RWPE1 (cell line): ENCODE results near the gene PRAC1.

Experiments
- CTCF ChIA-PET: fragments of 350-600 bp; sonication (Branson Sonifier 250); formaldehyde crosslinking; extraction: SDS; loops from one replicate; lab custom pipeline; 2021; lab: Yijun Ruan, JAX
- POLR2A ChIA-PET: fragments of 400-600 bp; formaldehyde crosslinking; extraction: SDS; loops from one replicate; lab custom pipeline; 2020; ENCODE audit warnings: antibody characterized with exemption; ENCODE audit not compliant: low non-redundant PET; lab: Yijun Ruan, JAX
- DNase-seq: peaks from one replicate; pipeline ENCODE4 v3.0.0; 2012; ENCODE audit warnings: low spot score
- H3K27ac ChIP-seq: fragments of 450-650 bp; 2 replicates; pipeline ENCODE4 v1.5.1; 2017
- CTCF ChIP-seq: fragments of 450-650 bp; conservative IDR thresholded peaks from 2 replicates; pipeline ENCODE4 v1.5.1; 2017; ENCODE audit warnings: low read depth, mild to moderate bottlenecking

The PRAC1 gene

DNA sequence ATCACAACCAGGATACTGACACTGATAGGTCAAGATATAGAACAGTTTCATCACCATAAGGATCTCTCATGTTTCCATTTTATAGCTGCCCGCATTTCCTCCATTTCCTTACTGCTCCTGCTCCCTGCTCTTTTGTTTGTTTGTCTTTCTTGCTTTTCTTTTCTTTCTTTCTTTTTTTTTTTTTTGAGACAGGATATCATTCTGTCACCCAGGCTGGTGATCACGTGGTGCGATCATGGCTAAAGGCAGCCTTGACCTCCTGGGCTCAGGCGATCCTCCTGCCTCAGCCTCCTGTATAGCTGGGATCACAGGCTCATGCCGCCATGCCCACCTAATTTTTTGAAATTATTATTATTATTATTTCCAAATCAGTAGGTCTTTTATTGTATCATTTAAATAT lies 31.7 kb downstream of the PRAC1 start:
- DNase-seq: no peak
- ChIA-PET CTCF (interaction anchor here (0.6 kb wide), 1 partner anchor 54 kb away, joined by 3 read pairs; no protein-coding TSS in a partner anchor), POLR2A (no interaction called here)
- TF ChIP-seq CTCF: no peak
- no peak overlapping the region for H3K27ac ChIP-seq

DNA sequence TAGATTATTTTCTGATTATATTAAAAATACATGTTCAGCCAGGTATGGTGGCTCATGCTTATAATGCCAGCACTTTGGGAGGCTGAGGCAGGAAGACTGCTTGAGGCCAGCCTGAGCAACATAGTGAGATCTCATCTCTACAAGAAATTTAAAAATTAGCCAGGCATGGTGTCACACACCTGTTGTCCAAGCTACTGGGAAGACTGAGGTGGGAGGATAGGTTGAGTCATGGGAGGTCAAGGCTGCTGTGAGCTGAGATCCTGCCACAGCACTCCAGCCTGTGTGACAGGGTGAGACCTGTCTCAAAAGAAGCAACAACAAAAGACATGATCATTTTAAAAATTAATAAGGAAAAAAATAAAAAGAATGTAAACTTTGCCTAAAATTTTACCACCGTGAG lies 40.7 kb downstream of the PRAC1 start:
- POLR2A ChIA-PET: no interaction called here
- no peak overlapping the region for H3K27ac ChIP-seq
- no peak for DNase-seq
- CTCF ChIA-PET: interaction anchor here (0.6 to 1.1 kb wide), 5 partner anchors 42 to 351 kb away, joined by 3 to 6 read pairs (median 3); no protein-coding TSS in a partner anchor
- no peak for TF ChIP-seq CTCF

DNA sequence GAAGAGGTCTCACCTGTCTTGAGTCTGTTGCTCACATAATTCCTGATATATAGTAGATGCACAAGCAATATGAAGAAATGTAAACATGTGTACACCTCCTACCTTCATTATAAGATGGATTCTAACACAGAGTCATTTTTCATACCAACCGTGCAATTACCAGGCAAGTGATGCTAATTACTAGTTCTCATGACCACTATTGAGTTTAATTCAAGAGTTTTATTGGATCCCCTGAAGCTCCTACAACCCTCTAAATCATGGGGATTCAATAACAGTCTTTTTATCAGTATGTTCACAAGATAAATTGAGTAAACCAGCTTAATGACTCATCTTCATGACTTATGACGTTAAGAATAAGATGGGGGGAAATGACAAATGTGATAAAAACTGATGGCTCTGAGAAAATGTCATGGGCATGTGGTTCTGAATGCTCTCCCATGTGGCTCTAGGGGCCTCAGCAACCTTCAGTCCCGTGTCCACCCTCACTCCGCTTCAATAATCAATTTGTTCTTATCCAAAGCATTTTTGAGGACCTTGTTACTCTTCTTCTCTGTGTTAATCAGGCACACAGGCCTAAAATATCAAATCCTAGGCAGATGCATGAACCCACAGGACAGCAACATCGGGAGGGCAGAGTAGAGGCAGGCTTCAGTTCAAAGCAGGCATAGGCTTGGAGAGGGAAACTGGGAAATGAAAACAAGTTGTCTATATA lies 42.8 kb downstream of the PRAC1 start:
- H3K27ac ChIP-seq: no peak overlapping the region
- no peak for DNase-seq
- POLR2A ChIA-PET: no interaction called here
- TF ChIP-seq CTCF: no peak
- CTCF ChIA-PET: interaction anchor here (0.7 to 2.0 kb wide), 9 partner anchors 8 to 371 kb away, joined by 3 to 9 read pairs (median 4); partner anchors contain the start of gene PRAC2

GRCh38 chr17:48678141-48678971 lies 44.0 kb downstream of the PRAC1 start:
- ChIA-PET POLR2A (no interaction called here), CTCF (interaction anchor here (0.6 to 2.0 kb wide), 24 partner anchors 10 to 370 kb away, joined by 3 to 12 read pairs (median 4); partner anchors contain the start of genes ATP5MC1 and PRAC2)
- TF ChIP-seq CTCF: peak; percentile 87
- DNase-seq: peak; percentile 66
- no peak overlapping the region for H3K27ac ChIP-seq

DNA sequence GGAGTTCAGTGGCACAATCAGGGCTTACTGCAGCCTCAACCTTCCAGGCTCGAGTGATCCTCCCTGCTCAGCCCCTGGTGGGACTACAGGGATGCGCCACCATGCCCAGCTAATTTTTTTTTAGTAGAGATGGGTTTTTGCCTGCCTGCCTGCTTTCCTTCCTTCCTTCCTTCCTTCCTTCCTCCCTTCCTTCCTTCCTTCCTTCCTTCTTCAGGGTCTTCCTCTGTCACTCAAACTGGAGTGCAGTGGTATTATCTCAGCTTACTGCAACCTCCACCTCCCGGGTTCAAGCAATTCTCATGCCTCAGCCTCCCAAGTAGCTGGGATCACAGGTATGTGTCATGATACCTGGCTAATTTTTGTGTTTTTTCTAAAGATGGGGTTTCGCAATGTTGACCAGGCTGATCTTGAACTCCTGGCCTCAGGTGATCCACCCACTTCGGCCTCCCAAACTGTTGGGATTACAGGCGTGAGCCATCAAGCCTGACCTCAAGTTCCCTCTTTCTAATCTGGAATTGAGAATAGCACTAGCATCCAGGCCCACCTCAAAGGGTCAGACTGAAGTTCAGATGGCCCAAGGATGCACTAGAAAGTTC lies 45.3 kb downstream of the PRAC1 start:
- ChIA-PET POLR2A (no interaction called here), CTCF (interaction anchor here (0.7 kb wide), 1 partner anchor 12 kb away, joined by 3 read pairs; no protein-coding TSS in a partner anchor)
- no peak overlapping the region for H3K27ac ChIP-seq
- no peak for TF ChIP-seq CTCF
- DNase-seq: no peak

DNA sequence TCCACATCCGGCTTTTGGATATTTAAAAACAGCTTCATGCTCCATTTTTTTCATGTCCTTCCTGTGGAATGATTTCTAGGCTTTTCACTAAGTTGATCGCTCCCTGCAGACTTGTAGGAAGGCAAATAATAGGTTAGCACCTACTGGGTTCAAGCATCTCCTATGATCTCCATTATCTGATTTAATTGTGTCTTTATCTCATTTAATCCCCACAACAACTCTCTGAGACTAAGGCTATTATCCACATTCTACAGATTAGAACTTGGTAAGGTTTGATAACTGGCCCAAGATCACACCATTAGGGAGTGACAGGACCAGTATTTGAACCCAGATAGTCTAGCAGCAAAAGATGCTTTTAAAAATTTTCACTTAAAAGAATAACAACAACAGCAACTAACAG lies 50.0 kb downstream of the PRAC1 start:
- CTCF ChIA-PET: interaction anchor here (0.6 to 4.5 kb wide), 14 partner anchors 8 to 831 kb away, joined by 3 to 16 read pairs (median 5); partner anchors contain the start of gene PRAC2
- no peak for DNase-seq
- no peak for TF ChIP-seq CTCF
- POLR2A ChIA-PET: no interaction called here
- no peak overlapping the region for H3K27ac ChIP-seq
